ENCODE results near the gene VAV3.

The VAV3 gene

DNA sequence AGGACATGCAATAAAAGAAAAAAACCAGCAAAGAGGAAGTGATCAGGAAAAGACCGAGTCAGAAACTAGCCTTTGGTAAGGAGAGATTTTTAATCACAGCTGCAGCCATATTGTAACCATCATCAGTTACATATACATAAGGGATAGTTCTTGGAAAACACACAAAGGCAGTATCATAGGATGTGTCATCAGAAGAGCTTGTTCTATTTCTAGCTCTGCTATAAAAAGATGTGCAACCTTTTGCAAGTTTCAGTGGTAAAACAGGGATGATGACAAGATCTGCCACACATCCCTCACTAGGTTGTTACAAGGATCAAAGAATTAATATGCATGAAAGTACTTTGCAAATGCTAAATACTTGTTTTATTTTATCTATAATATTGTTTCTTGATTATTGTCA lies 342.0 kb downstream of the VAV3 start:
- DNase-seq, result peak; percentile 51

DNA sequence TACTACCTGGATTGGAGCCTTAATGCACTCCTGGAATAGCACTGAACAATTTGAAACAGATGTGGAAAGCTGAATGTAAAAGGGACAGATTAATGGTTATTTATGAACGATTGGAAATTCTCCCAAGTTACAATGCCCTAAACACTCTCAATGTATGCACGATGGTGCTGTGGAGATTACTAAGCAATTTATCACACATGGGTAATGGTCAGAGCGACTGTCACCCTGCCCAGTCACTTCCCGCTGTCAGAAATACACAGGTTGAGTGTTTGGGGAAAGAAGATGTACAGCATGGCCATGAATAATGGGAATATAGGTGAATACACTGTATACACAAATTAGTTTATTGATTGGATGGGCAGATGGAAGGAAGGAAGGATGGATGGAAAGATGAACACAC lies 342.4 kb downstream of the VAV3 start:
- no peak for DNase-seq

DNA sequence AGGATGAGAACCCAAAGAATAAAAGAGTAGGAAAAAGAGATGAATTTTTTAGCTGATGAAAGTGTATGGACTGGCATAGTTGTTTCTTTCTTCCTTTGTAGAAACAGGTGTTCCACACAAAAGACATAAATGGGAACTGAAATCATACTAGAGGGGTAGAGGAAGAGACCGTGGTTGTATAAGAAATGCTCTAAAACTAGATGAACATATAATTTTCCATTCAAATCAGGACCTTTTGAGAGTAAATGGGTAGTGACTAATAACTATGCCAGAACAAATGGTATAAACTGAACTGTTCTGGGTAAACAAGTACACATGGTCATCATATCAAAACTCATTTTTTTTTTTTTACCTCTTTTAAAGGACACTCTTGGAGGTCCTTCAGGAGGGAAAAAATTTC lies 344.2 kb downstream of the VAV3 start:
- DNase-seq, result no peak

DNA sequence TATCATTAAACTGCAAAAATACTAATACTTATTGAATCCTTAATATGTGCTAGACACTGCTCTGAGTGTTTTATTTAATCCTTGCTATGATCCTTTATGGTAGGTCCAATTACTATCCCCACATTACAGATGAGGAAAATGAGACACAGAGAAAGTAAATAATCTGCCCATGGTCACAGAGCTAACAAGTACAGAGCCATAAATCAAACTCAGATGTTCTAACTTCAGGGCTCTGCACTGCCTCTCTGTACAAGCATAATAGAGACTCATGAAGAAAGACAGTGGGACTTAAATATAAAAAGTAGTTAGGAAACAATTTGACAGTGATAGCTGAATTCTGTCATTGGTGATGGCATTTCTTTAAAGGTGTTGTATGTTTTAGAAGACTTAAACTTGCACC lies 346.4 kb downstream of the VAV3 start:
- no peak for DNase-seq

DNA sequence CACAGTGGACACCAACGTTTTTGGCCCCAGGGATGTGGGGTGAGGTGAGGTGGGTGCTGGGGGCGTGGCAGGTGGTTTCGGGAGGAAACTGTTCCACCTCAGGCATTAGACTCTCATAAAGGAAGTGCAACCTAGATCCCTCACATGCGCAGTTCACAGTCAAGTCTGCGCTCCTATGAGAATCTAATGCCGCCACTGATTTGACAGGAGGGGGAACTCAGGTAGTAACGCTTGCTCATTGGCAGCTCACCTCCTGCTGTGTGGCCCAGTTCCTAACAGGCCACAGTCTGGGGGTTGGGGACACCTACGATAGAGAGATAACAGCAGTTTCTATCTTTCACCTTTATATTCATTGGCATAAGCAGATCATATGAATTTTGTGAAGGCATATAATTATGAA lies 347.1 kb downstream of the VAV3 start:
- DNase-seq, result no peak

DNA sequence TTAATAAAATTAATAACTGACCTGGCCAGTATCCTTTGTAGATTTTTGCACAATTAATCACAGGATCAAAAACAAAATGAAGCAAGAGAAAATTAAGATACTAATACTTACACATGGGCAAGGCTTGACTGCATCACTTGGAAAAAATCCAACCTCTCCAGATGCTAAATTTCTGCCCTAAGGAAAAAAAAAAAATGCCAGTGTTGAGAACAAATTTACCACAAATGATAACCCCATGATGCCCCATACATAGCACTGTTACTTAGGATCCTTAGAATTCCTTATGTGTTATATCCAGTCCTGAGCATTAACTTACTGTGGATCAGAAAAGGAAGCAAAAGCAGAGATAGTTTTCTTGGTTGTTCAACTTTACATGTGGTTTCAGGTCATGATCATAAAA lies 347.5 kb downstream of the VAV3 start:
- no peak for DNase-seq

DNA sequence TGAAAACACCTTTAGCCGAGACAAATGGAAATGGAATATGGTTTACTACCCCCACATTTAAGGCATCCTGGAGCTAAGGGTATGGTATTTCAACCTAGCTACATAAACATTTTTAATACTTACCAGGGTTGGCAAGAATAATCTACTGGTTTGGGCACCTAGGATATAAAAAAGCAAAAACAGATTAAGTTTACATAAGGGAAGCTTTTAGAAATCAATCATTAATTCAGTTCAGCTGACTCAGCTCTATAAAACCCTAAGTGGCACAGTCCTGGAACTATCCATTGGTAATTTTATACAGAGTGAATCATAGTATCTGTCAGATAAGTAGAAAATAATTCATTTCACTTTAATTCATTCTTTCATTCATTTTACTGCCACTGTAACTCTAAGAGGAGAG lies 355.2 kb downstream of the VAV3 start:
- DNase-seq, result no peak

DNA sequence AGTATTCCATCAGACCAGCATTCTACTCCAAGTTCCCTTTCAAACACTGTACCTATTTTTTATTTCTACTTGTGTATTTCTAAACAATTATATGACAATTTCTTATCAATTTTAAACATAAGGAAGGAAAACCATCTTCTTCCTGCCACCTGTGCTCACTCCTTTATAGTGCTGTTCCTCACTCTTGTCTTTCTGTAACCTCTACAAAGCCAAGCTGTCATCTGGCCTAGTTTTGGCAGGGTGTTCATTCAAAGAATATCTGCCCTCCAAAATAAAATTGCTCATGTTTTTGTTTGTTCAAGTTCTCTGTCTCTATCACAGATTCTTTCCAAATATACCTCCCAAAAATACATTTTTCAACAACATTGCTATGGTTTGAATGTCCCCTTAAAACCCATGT lies 360.2 kb downstream of the VAV3 start:
- DNase-seq, result no peak

DNA sequence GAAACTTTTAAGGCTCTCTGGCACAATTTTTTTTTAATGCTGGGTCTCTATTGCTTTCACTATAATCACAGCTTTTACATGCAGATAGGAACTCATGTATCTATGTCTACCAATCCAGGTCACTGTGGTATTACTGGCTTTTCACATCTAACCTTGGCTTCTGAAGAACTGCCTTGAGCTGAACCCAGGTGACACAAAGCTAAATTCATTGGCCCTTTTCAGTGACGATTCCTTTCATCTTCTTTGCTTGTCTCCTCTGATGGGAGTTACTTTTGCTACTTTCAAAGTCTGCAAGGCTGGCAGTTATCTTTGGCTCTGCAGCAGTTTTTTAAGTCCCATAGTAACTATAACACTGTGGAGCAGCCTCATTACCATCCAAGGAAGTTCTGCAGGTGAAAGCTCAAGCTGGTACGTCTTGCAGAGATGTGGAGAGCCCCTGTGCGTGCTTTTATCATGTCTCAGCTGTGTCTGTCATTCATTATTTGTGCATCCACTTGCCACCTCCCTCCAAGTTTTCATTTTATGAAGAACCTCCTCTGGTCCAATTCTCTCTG lies 364.3 kb downstream of the VAV3 start:
- no peak for DNase-seq

DNA sequence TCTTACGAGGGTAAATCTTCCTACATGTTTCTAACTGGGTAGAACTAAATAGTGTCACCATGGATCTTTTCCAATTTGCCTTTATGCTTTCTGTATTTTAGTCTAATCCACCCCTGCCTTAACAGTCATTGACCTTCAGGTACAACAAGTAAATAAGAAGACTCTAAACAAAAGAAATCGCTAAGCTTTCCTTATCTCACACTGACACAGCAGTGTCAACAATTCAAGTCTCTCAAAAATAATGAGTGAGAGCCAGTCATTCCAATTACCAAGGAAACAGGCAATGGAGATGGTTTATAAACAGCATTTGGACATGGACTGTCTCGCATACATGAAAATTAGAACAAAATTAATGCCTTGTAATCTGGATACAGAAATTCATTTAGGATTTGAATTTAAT lies 365.8 kb downstream of the VAV3 start:
- no peak for DNase-seq

DNA sequence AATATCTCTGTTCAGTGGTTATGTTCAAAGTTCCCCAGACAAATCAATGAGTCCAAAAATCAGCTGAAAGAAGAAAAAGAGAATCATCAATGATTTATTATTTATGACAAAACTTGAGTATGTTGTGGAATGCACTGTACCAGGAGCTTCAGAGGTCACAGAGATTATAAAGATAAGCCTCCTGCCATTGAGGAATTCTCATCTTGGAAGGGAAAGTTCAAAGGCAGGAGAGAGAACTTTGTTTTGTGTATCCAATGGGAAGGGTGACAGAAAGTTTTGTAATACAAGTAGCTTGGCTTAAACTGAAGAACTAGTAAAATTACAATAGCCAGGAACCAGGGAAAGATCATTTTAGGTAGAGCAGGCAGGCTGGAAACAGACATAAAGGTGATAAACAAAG lies 367.7 kb downstream of the VAV3 start:
- DNase-seq, result no peak

DNA sequence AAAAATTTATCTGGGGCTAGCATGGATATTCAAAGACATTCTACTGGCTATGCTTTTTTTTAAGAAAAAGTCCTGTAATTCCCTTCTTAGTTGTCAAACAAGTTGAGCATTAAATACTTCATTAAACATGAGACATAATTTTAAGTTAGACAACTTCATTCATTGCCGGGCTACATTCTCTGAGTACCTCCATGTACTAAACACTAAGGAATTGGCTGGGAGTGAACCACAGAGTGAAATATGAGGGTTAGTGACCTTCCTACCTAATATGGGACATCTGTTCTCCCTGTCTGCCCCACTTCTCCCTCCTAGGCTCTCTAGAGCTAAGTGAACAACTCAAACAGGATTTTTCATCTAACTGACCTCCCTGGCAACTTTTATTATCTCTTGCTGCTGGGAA lies 370.4 kb downstream of the VAV3 start:
- DNase-seq, result no peak

DNA sequence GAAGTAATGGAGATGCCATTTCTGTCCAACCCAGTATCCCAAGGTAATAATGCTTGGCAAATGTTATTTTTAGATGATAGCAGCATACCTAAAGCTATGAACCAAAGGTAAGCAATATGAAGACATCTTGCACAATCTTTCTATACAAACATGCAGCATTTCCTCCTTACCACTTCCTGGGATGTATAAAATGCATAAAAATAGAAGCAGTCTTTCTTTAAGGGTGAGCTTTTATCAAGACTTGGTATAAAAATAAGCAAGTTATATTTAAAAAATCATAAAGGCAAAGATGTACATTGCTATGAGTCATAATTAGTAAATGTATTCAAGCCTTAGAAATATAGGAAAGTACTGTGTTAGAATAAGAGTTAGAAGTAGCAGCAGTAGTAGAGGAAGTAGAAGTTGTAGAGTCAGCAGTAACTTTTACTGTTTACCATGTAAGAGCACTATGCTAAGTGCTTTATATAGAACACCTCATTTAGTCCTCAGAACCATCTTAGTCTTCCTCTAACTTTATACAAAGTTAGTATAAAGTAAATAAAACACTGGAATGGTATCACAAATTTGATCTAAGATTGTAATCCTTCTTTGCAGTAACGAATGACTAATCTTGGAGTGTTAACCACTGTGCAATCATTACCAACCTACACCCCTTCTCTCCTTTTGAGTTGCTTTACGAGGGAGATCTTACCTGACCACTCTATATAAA lies 371.3 kb downstream of the VAV3 start:
- peak; percentile 65 for DNase-seq

DNA sequence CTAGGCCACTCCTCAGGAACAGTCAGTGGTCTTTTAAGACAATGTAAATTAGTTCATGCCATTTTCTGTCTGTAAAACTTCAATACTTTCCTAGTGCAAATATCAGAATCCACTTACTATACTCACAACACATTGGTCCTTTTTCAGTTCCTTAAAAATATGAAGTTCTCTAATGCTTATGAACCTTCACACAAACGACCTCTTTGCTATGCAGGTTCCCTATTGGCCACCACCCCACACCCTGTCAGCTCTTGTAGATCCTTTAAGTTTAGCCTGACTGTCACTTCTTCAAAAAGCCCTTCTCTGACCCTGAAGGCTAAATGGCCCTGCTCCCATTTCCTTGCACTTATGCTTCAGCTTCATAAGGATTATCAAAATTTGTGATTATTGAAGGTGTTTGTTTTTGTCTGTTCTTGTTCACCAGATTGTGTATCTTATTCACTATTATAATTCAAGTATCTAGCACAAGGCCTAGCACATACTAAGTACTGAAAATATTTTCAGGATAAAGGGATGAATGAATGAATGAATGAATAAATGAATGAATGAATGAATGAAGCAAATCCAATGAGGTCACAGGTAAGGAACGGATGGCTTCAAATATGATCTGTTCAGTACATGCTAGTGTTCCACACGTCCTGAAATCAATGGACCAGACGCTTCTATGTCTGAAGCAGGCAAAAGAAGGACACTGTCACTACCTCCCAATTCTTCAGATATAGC lies 373.9 kb downstream of the VAV3 start:
- DNase-seq, result no peak

DNA sequence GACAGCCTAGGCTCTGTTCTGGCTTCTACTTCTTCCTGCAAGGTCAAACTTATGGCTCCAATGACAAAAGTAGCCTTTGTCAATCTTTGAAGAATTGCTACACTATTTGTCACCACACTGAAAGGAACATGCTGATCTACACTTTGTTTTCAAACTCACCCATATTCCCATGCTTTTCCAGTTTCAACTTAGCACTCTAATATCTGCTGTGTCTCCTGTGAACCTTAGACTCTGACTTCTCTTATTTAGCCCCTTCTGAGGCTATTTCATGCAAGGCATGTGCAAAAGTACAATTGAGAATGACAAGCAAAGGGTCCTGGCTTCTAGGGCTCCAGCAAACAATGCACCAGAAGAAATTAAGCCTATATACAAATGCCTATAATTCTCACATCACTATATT lies 374.9 kb downstream of the VAV3 start:
- no peak for DNase-seq

DNA sequence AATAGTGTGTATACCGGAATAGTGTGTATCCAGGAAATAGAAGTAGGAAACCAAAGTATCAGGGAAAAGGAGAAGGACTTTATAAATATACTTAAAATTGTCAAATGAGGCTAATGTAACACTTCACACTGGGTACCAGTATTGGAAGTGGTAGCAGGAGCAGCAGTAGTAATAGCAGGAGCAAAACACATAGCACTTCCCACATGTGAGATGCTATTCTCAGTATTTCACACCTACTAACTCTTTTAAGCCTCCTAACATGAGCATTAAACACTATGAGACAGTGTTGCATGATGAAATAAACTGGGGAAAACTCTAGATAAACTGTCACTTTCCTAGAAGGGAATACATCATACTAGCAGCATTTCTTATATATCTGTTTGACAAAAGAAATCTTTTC lies 376.7 kb downstream of the VAV3 start:
- no peak for DNase-seq

DNA sequence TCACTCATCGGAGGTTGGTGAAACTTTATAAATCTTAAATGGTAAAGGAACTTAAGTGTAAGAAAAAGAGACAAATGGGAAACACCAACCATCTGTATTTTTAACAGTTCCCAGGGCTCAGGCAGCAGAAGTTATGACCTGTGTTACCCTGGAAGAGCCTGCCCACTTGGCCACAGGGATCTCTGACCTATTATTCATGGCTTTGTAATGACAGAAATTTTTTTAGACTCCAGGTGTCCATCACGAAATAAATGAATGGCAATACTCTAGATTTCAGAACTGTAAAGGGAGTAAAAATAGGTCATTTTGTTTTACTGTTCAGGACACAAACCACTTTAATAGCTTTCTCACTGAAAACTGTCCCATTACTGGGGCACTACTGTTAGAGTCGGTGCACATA lies 389.8 kb downstream of the VAV3 start:
- DNase-seq, result no peak

DNA sequence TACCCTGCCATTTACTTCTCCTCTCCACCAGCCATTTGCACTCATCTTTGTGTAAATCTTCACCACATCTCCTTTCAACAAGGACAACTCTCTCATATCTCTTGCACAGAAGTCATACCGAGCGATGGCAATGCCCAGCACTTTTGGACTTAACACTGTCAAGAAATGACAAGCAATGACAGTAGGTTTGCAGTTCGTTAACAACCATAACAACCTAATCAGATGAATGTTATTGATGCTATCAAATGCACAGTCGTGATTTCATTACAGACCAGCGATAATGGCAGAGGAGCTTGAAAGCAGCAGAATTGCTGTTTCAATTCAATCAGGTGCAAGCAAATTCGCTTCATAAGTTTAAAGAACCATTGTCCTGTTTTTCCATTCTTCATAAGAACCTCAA lies 390.9 kb downstream of the VAV3 start:
- DNase-seq, result no peak

DNA sequence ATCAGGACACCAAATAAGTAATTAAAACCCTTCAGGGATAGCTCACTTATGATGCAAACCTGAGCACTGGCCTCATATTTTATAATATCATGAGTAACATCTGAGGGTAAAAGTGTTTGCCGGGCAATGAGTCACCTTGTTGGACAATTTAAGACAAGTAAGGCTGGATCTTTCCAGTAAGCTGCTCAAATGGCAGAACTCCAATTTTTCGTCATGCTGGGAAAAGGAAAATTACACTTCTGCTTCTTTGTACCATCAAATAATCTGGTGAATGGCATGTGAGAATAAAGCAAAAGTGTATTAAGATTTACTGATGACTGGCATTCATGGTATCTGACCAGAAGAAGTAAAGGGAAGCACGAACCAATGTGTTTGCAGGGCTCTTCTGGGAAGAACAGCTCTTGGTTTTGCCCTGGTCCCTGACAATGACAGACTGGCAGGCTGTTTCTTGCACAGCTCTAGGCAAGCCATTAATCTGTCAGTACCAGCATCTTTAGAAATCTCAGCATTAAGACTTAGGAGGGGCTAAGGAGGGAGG lies 392.2 kb downstream of the VAV3 start:
- DNase-seq, result no peak

DNA sequence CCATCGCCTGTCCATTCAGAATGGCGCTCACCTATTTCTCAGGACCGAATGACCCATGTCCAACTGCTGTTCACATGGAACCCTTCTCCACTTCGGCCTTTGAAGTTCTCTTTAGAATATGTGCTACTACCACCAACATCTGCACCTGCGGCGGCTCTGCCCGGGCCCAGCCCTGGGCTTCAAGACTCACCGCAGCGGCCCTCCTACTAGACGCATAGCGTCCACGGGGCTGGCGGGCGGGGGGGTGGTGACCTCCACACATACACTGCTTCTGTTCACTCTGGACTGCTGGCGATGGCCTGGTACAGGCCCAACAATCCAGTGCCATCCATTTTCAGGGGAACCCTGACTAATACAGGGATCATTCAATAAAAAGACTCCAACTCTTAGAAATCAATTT lies 394.2 kb downstream of the VAV3 start:
- no peak for DNase-seq

DNA sequence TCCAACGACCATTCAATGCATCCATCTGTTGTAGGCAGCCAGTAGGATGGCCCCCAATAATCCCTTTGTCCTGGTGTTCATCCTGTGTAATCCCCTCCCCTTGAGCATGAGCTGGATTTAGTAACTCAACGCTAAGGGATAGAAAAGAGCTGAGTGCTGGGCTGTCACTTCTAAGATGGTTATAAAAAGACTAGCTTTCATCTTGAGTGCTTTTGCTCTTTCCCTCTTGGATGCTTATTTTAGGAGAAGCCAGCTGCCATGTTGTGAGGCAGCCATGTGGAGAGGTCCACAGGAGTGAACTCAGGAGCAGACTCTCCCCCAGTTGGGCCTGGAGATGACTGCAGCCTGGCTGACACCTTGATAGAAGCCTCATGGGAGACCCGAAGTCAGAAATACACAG lies 401.5 kb downstream of the VAV3 start:
- DNase-seq, result no peak

DNA sequence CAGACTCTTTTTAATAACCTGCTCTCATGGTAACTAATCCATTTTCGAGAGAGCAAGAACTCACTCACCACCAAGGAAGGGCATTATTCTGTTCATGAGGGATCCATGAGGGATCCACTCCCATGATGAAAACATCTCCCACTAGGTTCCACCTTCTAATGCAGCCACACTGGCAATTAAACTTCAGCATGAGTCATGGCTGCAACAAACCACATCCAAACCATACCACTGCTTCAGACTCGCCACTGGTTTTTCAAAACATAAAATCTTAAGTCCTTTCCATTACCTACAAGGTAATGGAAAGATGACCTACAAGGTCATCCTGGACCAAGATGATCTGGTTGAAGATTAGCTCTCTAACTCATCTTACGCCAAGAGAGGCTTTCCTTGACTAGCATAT lies 405.1 kb downstream of the VAV3 start:
- DNase-seq, result no peak

DNA sequence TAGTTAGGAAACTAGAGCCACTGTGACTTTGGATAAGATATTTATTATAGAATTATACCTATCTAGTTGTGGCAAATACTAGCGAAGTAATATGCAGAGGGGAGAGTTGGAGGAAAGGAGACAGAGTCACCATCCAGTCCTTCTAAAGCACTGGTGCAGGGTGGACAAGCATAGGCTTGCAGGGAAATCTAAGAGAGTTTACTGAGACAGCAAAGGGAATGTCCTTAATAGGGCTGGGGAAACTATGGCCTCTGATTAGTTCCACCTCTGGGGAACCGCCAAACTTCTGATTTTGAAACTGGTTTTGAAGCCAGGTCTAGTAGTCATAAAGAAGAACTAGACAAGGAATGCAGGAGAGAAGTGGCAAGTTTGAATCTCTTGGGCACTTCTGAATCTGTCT lies 407.9 kb downstream of the VAV3 start:
- no peak for DNase-seq

DNA sequence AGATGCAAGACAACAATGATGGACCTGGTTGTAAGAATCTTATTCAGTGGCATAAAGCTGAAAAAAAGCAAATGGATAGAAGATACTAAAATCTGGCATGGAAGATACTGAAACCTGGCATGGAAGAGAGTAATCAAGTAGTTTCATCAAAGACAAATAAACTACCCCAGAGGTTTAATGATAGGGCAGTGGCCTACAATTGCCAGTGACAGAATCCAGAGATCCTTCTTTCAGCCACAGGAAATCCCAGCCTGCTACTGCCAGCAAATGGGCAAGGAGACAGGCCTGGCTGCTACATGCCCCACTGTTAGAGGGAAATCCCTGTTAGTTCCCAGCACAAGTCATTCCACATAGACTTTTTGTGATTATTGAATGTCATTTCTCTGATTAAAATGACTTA lies 409.4 kb downstream of the VAV3 start:
- no peak for DNase-seq
